Ovary (tissue), 9 donors: ENCODE data around the gene DPEP3. TPM values are rescaled to one million over a fixed set of nuclear protein-coding genes. Genes with fewer than 3 reads are reported as not detected.

ENCODE experiments used
- DNase-seq, 5 donors: peaks; one replicate each; pipeline ENCODE4 v3.0.0-alpha.2; 2019 to 2020
- H3K27ac ChIP-seq, 2 donors: fragments of 200-600 bp; one replicate each; pipeline versions ENCODE4 v1.5.1 to v1.8.0; 2019 to 2022
- H3K27me3 ChIP-seq: fragments of 200-600 bp; one replicate; pipeline ENCODE4 v1.8.0; 2022
- H3K36me3 ChIP-seq: fragments of 200-600 bp; sonication (generic); one replicate; pipeline ENCODE4 v1.5.1; 2019
- H3K4me1 ChIP-seq: one replicate; pipeline ENCODE4 v1.8.1; 2013; ENCODE audit warnings: mild to moderate bottlenecking, moderate library complexity; ENCODE audit not compliant: insufficient read depth
- H3K4me3 ChIP-seq: fragments of 200-600 bp; sonication (generic); one replicate; pipeline ENCODE4 v1.5.1; 2017
- H3K9me3 ChIP-seq, 2 donors: fragments of 200-600 bp in 1 of 2; sonication (generic) in 1 of 2; one replicate each; pipeline versions ENCODE4 v1.5.1 to v1.8.1; 2013 to 2019; ENCODE audit warnings: mild to moderate bottlenecking in 1 of 2, moderate library complexity in 1 of 2
- CTCF ChIP-seq, 3 donors: fragments of 450-650 bp in 2 of 3; fragments of 200-600 bp in 1 of 3; IDR thresholded peaks; one replicate each; pipeline versions ENCODE4 v1.5.1 to v1.8.0; 2016 to 2022; ENCODE audit warnings: antibody characterized with exemption in 3 of 3, mild to moderate bottlenecking in 1 of 3
- EP300 ChIP-seq: sonication (generic); formaldehyde crosslinking; IDR thresholded peaks from one replicate; pipeline ENCODE4 v1.6.1; 2017; ENCODE audit warnings: antibody characterized with exemption
- POLR2A ChIP-seq: fragments of 450-650 bp; IDR thresholded peaks from one replicate; pipeline ENCODE4 v1.6.1; 2017; ENCODE audit warnings: antibody characterized with exemption, mild to moderate bottlenecking, moderate library complexity
- WGBS, 3 donors: extraction: QIAGEN DNeasy Blood & Tissue Kit in 1 of 3; methylation state at CpG; one replicate each; pipeline versions ENCODE4 v1.1.5 to v1.1.7; 2013 to 2017; 5-methylcytosine and 5-hydroxymethylcytosine counted together
- intact Hi-C, 4 donors: fragments of 100-400 bp; cut with DNase I; formaldehyde crosslinking; loops; one replicate each; pipeline versions ENCODE4 v1.11.0 to v1.15.1; 2022 to 2023
- polyA plus RNA-seq, 2 donors: library from polyadenylated mRNA; stranded (reverse); fragments of 200-250 nt in 1 of 2; fragments of 350-450 nt in 1 of 2; fragmentation: Illumina TruSeq in 1 of 2; extraction: RNeasy Lipid Tissue Mini Kit (QIAGEN cat#74804) in 1 of 2; gene quantifications; one replicate each; pipeline ENCODE4 v1.2.3, GENCODE V29; 2013 to 2014
- total RNA-seq, 7 donors: library from RNA; depleted of rRNA in 2 of 7; stranded (reverse); fragments of >200 nt in 2 of 7; fragmentation: NEBNext Ultra II Directional in 3 of 7; extraction: Animal tissue kit (Norgen Biotek cat#: 25700) in 3 of 7; gene quantifications; one replicate each; pipeline versions ENCODE4 v1.1.0 to v1.2.4, GENCODE V29; 2016 to 2023
- donor health status: DM: no; HTN: no; CAD: no; lungs with moderate emphysema.
- donor health status: DM: no; HTN: no; CAD: no.
- donor health status: Bipolar disorder and iron deficiency.
- donor health status: DM: yes; HTN: yes; CAD: no.
- donor health status: DM: no; HTN: no; CAD: no.
- donor health status: DM: yes; HTN: yes; CAD: no.

Gene DPEP3
- total and polyA plus RNA-seq, 9 donors = 0.05 to 0.23 TPM; not detected in 7

GRCh38 chr16:67967183-67967957 is 12.9 kb downstream of the DPEP3 start:
- H3K9me3 ChIP-seq = no peaks in the 10 kb centered on the region

GRCh38 chr16:67966549-67967182 is 13.6 kb downstream of the DPEP3 start:
- Histone ChIP-seq H3K27me3 (no peaks in the 10 kb centered on the region), H3K36me3 (no peaks in the 10 kb centered on the region), H3K4me1 (peaks cover 13% of the 10 kb centered on the region), H3K27ac (peak overlapping the region; percentile 34 to 70), H3K9me3 (no peaks in the 10 kb centered on the region), H3K4me3 (peak overlapping the region; percentile 68)
- intact Hi-C loops = no loop called here
- 26 to 37% (median 32%) methylated on average over 3 of the region's 3 CpGs for WGBS, 3 donors
- TF ChIP-seq EP300 (no peak), CTCF (IDR thresholded peaks at IDR 0.05) (no peak)
- peak in 1 of 5 donors; percentile 38 for DNase-seq

More at GRCh38 chr16:67967183-67967957, 12.9 kb downstream of the DPEP3 start:
- WGBS, 3 donors = 7 to 8% (median 7%) methylated on average over 18 of the region's 18 CpGs
- Histone ChIP-seq H3K27ac (peak overlapping the region; percentile 86 to 96), H3K4me3 (peak overlapping the region; percentile 68), H3K4me1 (peaks cover 13% of the 10 kb centered on the region), H3K36me3 (no peaks in the 10 kb centered on the region), H3K27me3 (no peaks in the 10 kb centered on the region)
- DNase-seq = no peak
- no peak for TF ChIP-seq EP300
- no peak for TF ChIP-seq POLR2A
- no peak for TF ChIP-seq CTCF (IDR thresholded peaks at IDR 0.05)
- intact Hi-C loops = no loop called here

GRCh38 chr16:67965668-67966548 is 14.4 kb downstream of the DPEP3 start:
- H3K27ac ChIP-seq = peak overlapping the region; percentile 34 to 70
- 45 to 52% (median 48%) methylated on average over 11 of the region's 11 CpGs for WGBS, 3 donors
- H3K9me3 ChIP-seq = no peaks in the 10 kb centered on the region
- peaks cover 13% of the 10 kb centered on the region for H3K4me1 ChIP-seq
- no peak for TF ChIP-seq POLR2A
- no peak for TF ChIP-seq CTCF (IDR thresholded peaks at IDR 0.05)
- no peak for TF ChIP-seq EP300
- H3K27me3 ChIP-seq = no peaks in the 10 kb centered on the region
- DNase-seq = no peak
- intact Hi-C loops = no loop called here
- H3K4me3 ChIP-seq = no peak overlapping the region
- H3K36me3 ChIP-seq = no peaks in the 10 kb centered on the region

- WGBS, 3 donors = 88 to 92% (median 90%) methylated on average over 6 of the region's 6 CpGs
Measured at GRCh38 chr16:67964477-67965131, 15.7 kb downstream of the DPEP3 start.

More at GRCh38 chr16:67964477-67965131, 15.7 kb downstream of the DPEP3 start:
- no peak overlapping the region for H3K27ac ChIP-seq
- no peaks in the 10 kb centered on the region for H3K36me3 ChIP-seq
- TF ChIP-seq POLR2A (no peak), CTCF (IDR thresholded peaks at IDR 0.05) (no peak), EP300 (no peak)
- no peak overlapping the region for H3K4me3 ChIP-seq
- peaks cover 18% of the 10 kb centered on the region for H3K4me1 ChIP-seq
- intact Hi-C loops = no loop called here
- DNase-seq = no peak
- H3K27me3 ChIP-seq = no peaks in the 10 kb centered on the region
- H3K9me3 ChIP-seq = no peaks in the 10 kb centered on the region
